Bone marrow (tissue), 2 donors: Measurements from ENCODE around the gene FAM120B.

Experiments
- DNase-seq, 2 donors: peaks; one replicate each; lab custom pipeline; 2025; lab: John Stamatoyannopoulos, UW

FAM120B gene

GRCh38 chr6:170286934-170287265 is 19.7 kb upstream of the FAM120B start:
- DNase-seq: no peak

GRCh38 chr6:170287371-170287876 is 19.1 kb upstream of the FAM120B start:
- no peak for DNase-seq

- no peak for DNase-seq
Measured at GRCh38 chr6:170288091-170288631, 18.4 kb upstream of the FAM120B start.

GRCh38 chr6:170288852-170289179 is 17.7 kb upstream of the FAM120B start:
- no peak for DNase-seq

- no peak for DNase-seq
Measured at GRCh38 chr6:170289180-170289931, 17.2 kb upstream of the FAM120B start.

GRCh38 chr6:170289951-170290295 is 16.6 kb upstream of the FAM120B start:
- no peak for DNase-seq

- DNase-seq: peak in 1 of 2 donors; percentile 59
Measured at GRCh38 chr6:170290296-170291128, 16.0 kb upstream of the FAM120B start, which contains the start of gene DLL1. TSS of gene DLL1 (minus strand) at chr6:170291078. CDS start at chr6:170290139, 939 bp downstream.

- peak in 1 of 2 donors; percentile 26 for DNase-seq
Measured at GRCh38 chr6:170291271-170292110, 15.1 kb upstream of the FAM120B start.

GRCh38 chr6:170292111-170292406 is 14.5 kb upstream of the FAM120B start:
- no peak for DNase-seq

- no peak for DNase-seq
Measured at GRCh38 chr6:170292407-170293158, 14.0 kb upstream of the FAM120B start.

- no peak for DNase-seq
Measured at GRCh38 chr6:170293341-170294231, 13.0 kb upstream of the FAM120B start.

- no peak for DNase-seq
Measured at GRCh38 chr6:170294298-170294730, 12.2 kb upstream of the FAM120B start.

- DNase-seq: no peak
Measured at GRCh38 chr6:170294813-170295509, 11.6 kb upstream of the FAM120B start.

GRCh38 chr6:170295510-170296422 is 10.8 kb upstream of the FAM120B start:
- peak in 1 of 2 donors; percentile 67 for DNase-seq

- DNase-seq: no peak
Measured at GRCh38 chr6:170296423-170296745, 10.2 kb upstream of the FAM120B start.

- DNase-seq: no peak
Measured at GRCh38 chr6:170296746-170297575, 9.6 kb upstream of the FAM120B start.

GRCh38 chr6:170297576-170298330 is 8.8 kb upstream of the FAM120B start:
- DNase-seq: no peak
